ENCODE data around the gene SLC49A3. TPM values are rescaled to one million over a fixed set of nuclear protein-coding genes. Genes with fewer than 3 reads are reported as not detected.

SLC49A3 gene
- total RNA-seq, 1 donor from 2014 or later = 19.9 TPM

DNA sequence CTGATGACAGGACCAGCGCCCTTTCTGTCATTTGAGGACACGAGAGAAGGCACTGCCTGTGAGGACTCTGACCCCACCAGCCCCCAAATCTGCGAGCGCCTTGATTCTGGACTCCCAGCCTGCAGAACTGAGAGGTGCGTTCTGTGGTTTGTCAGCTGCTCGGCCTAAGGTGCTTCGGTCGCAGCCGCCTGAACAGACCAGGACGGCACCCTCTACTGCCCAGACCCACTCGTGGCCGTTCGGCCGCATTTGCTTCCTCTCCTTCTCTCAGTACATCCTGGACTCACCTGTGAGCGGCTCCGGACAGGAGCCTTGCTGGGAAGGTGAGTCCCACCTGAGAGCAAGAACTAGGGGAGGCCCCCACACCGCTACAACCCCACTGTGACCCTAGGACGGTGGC, 25.1 kb upstream of the SLC49A3 start:
- peaks cover 17% of the 10 kb centered on the region for H3K4me1 Mint-ChIP-seq (ENCODE audit: unreplicated experiment)
- no peak for DNase-seq (ENCODE audit: low spot score)
- no peak overlapping the region for H3K4me3 Mint-ChIP-seq (ENCODE audit: unreplicated experiment)
- TF ChIP-seq, protein P1, sequence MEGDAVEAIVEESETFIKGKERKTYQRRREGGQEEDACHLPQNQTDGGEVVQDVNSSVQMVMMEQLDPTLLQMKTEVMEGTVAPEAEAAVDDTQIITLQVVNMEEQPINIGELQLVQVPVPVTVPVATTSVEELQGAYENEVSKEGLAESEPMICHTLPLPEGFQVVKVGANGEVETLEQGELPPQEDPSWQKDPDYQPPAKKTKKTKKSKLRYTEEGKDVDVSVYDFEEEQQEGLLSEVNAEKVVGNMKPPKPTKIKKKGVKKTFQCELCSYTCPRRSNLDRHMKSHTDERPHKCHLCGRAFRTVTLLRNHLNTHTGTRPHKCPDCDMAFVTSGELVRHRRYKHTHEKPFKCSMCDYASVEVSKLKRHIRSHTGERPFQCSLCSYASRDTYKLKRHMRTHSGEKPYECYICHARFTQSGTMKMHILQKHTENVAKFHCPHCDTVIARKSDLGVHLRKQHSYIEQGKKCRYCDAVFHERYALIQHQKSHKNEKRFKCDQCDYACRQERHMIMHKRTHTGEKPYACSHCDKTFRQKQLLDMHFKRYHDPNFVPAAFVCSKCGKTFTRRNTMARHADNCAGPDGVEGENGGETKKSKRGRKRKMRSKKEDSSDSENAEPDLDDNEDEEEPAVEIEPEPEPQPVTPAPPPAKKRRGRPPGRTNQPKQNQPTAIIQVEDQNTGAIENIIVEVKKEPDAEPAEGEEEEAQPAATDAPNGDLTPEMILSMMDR (IDR thresholded peaks at IDR 0.05; ENCODE audit: unreplicated experiment) = no peak
- peaks cover 4% of the 10 kb centered on the region for H3K27me3 Mint-ChIP-seq (ENCODE audit: unreplicated experiment)
- H3K9me3 Mint-ChIP-seq (ENCODE audit: unreplicated experiment) = no peaks in the 10 kb centered on the region
- H3K36me3 Mint-ChIP-seq (ENCODE audit: low read depth, unreplicated experiment) = peaks cover 15% of the 10 kb centered on the region
- H3K27ac Mint-ChIP-seq (ENCODE audit: unreplicated experiment) = peak overlapping the region; percentile 18

DNA sequence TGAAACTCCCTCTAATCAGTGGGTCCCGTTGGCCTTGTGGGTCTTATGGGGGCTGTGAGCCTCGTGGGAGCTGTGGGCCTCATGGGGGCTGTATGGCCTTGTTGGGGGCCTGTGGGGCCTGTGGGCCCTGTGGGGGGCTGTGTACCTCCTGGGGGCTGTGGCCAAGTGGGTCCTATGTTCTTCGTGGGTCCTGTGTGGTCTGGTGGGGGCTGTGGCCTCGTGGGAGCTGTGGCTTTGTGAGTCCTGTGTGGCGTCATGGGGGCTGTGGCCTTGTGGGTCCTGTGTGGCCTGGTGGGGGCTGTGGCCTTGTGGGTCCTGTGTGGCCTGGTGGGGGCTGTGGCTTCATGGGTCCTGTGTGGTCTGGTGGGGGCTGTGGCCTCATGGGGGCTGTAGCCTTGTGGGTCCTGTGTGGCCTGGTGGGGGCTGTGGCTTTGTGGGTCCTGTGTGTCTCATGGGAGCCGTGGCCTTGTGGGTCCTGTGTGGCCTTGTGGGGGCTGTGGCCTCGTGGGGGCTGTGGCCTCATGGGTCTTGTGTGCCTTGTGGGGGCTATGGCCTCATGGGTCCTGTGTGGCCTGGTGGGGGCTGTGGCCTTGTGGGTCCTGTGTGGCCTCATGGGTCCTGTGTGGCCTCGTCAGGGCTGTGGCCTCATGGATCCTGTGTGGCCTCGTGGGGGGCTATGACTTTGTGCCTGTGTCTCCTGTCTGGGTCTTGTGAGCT, 24.1 kb upstream of the SLC49A3 start:
- H3K27ac Mint-ChIP-seq (ENCODE audit: unreplicated experiment) = no peak overlapping the region
- peaks cover 23% of the 10 kb centered on the region for H3K4me1 Mint-ChIP-seq (ENCODE audit: unreplicated experiment)
- H3K27me3 Mint-ChIP-seq (ENCODE audit: unreplicated experiment) = peaks cover 5% of the 10 kb centered on the region
- peaks cover 21% of the 10 kb centered on the region for H3K36me3 Mint-ChIP-seq (ENCODE audit: low read depth, unreplicated experiment)
- H3K9me3 Mint-ChIP-seq (ENCODE audit: unreplicated experiment) = no peaks in the 10 kb centered on the region
- TF ChIP-seq, protein P1 (IDR thresholded peaks at IDR 0.05; ENCODE audit: unreplicated experiment) = no peak
- DNase-seq (ENCODE audit: low spot score) = no peak
- no peak overlapping the region for H3K4me3 Mint-ChIP-seq (ENCODE audit: unreplicated experiment)

DNA sequence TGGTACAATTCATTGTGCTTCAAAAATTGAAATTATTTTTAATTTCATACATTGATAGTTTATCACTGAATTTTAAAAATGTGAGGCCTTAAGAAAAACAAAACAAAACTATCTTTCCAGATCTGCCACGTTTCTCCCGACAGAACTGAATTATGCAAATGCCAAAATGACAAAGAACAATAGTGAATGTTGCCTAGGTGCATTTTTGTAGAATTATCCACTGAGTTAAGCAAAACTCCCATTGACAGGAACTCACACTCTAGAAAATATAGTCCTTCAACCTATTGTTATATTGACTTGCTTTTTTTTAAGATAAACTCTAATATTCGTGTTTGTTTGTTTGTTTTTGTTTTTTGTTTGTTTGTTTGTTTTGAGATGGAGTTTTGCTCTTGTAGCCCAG, 23.1 kb upstream of the SLC49A3 start:
- Mint-ChIP-seq H3K9me3 (ENCODE audit: unreplicated experiment) (no peaks in the 10 kb centered on the region), H3K27ac (ENCODE audit: unreplicated experiment) (no peak overlapping the region), H3K27me3 (ENCODE audit: unreplicated experiment) (peaks cover 5% of the 10 kb centered on the region), H3K36me3 (ENCODE audit: low read depth, unreplicated experiment) (peaks cover 21% of the 10 kb centered on the region), H3K4me1 (ENCODE audit: unreplicated experiment) (peaks cover 23% of the 10 kb centered on the region), H3K4me3 (ENCODE audit: unreplicated experiment) (no peak overlapping the region)
- no peak for DNase-seq (ENCODE audit: low spot score)
- TF ChIP-seq, protein P1 (IDR thresholded peaks at IDR 0.05; ENCODE audit: unreplicated experiment) = no peak

DNA sequence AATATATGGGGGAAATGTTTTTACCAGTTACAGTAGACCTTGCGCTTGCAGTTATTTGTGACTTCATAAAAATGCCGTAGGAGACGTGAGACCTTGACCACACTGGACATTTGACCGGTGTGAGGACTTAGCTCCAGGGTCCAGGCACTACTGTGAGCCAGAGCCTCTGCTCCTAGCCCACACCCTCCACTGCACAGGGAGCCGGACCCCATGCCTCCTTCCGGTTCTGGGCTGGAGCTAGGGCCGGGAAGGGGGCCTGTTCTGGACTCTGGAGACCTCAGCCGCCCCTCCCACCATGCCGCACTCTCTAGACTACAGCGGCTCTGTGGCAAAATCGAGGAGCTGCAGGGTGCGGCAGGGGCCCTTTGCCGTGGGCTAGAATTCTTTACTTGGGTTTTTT, 22.0 kb upstream of the SLC49A3 start:
- peaks cover 21% of the 10 kb centered on the region for H3K4me1 Mint-ChIP-seq (ENCODE audit: unreplicated experiment)
- TF ChIP-seq, protein P1 (IDR thresholded peaks at IDR 0.05; ENCODE audit: unreplicated experiment) = no peak
- no peak for DNase-seq (ENCODE audit: low spot score)
- no peak overlapping the region for H3K4me3 Mint-ChIP-seq (ENCODE audit: unreplicated experiment)
- peaks cover 21% of the 10 kb centered on the region for H3K36me3 Mint-ChIP-seq (ENCODE audit: low read depth, unreplicated experiment)
- no peaks in the 10 kb centered on the region for H3K9me3 Mint-ChIP-seq (ENCODE audit: unreplicated experiment)
- H3K27ac Mint-ChIP-seq (ENCODE audit: unreplicated experiment) = no peak overlapping the region
- H3K27me3 Mint-ChIP-seq (ENCODE audit: unreplicated experiment) = peaks cover 5% of the 10 kb centered on the region

DNA sequence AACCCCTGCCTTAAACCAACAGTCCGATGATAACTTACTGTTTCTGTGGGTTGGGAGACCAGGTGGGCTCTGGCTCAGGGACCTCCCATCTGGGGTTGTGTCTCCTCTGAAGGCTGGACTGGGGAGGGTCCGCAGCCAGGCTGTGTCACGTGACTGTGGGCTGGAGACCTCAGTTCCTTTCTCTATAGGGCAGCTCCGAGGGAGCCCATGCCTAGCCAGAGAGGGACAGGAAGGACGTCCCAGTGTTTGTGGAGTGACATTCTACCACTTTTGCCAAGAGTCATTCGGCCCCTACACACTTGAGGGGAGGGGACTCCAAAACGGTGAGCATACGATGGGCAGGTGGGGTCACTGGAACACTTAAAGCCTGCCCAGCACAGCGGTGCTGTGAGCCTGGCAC, 21.2 kb upstream of the SLC49A3 start:
- peaks cover 19% of the 10 kb centered on the region for H3K36me3 Mint-ChIP-seq (ENCODE audit: low read depth, unreplicated experiment)
- peaks cover 19% of the 10 kb centered on the region for H3K4me1 Mint-ChIP-seq (ENCODE audit: unreplicated experiment)
- no peak for DNase-seq (ENCODE audit: low spot score)
- H3K27ac Mint-ChIP-seq (ENCODE audit: unreplicated experiment) = no peak overlapping the region
- no peaks in the 10 kb centered on the region for H3K9me3 Mint-ChIP-seq (ENCODE audit: unreplicated experiment)
- H3K27me3 Mint-ChIP-seq (ENCODE audit: unreplicated experiment) = peaks cover 4% of the 10 kb centered on the region
- TF ChIP-seq, protein P1 (IDR thresholded peaks at IDR 0.05; ENCODE audit: unreplicated experiment) = no peak
- H3K4me3 Mint-ChIP-seq (ENCODE audit: unreplicated experiment) = peak overlapping the region; percentile 45
